A673 (cell line): ENCODE measurements around the gene MOK.

Experiments
- CTCF ChIP-seq: fragments of 300-800, 200-600 bp; sonication (generic); conservative IDR thresholded peaks from 2 replicates; pipeline ENCODE4 v1.5.1; 2017; ENCODE audit warnings: low read depth, mild to moderate bottlenecking, antibody characterized with exemption, low read length, moderate library complexity, mixed read lengths
- EZH2 ChIP-seq: fragments of 200-600 bp; sonication (generic); IDR thresholded peaks from 2 replicates; pipeline ENCODE4 v1.6.1; 2017; ENCODE audit warnings: borderline replicate concordance, low read depth, mild to moderate bottlenecking, mixed read lengths, antibody characterized with exemption, low read length; ENCODE audit not compliant: poor library complexity, severe bottlenecking

GRCh38 chr14:102321456-102322422 lies 16.8 kb upstream of the MOK start:
- TF ChIP-seq CTCF (no peak), EZH2 (no peak)
